ENCODE measurements around the gene CYP2B6.

GRCh38 chr19:40981591-40981990 is 9.5 kb upstream of the CYP2B6 start:
- TF ChIP-seq CTCF (IDR thresholded peaks at IDR 0.05; ENCODE audit: insufficient read depth, low read length) (no peak), POLR2AphosphoS5 (IDR thresholded peaks at IDR 0.05; ENCODE audit: low read depth) (no peak), SPI1 (IDR thresholded peaks at IDR 0.05; ENCODE audit: borderline replicate concordance, low read depth) (no peak), REST (IDR thresholded peaks at IDR 0.05; ENCODE audit: insufficient replicate concordance, low read depth) (no peak)

Data from HL-60 (cell line).